Adrenal gland (tissue), 12 donors: ENCODE measurements around the gene ZSCAN25. TPM values are rescaled to one million over a fixed set of nuclear protein-coding genes. Genes with fewer than 3 reads are reported as not detected.

Experiments used
- DNase-seq, 7 donors: peaks; one replicate each; pipeline ENCODE4 v3.0.0-alpha.2; 2019 to 2020
- H3K27ac ChIP-seq, 5 donors: fragments of 200-600 bp; sonication (generic) in 4 of 5; 1 replicate in 3 of 5; 2 replicates in 2 of 5; pipeline versions ENCODE4 v1.5.1 to v1.8.0; 2016 to 2020; ENCODE audit warnings: mild to moderate bottlenecking in 1 of 5
- H3K27me3 ChIP-seq: fragments of 200-600 bp; 2 replicates; pipeline ENCODE4 v1.8.0; 2021
- H3K36me3 ChIP-seq, 2 donors: fragments of 200-600 bp; replicated peaks in 1 of 2; 1 replicate in 1 of 2; 2 replicates in 1 of 2; pipeline versions ENCODE4 v1.5.1 to v1.8.0; 2018 to 2022
- H3K4me1 ChIP-seq, 2 donors: fragments of 200-600 bp; replicated peaks in 1 of 2; 1 replicate in 1 of 2; 2 replicates in 1 of 2; pipeline versions ENCODE4 v1.5.1 to v1.8.0; 2018 to 2021
- H3K4me3 ChIP-seq, 4 donors: fragments of 200-600 bp; sonication (generic) in 3 of 4; one replicate each; pipeline ENCODE4 v1.5.1; 2016 to 2018
- H3K9me3 ChIP-seq, 3 donors: fragments of 200-600 bp; sonication (generic) in 1 of 3; replicated peaks in 1 of 3; 1 replicate in 2 of 3; 2 replicates in 1 of 3; pipeline versions ENCODE4 v1.5.1 to v1.8.0; 2016 to 2021
- POLR2A ChIP-seq, 2 donors: fragments of 450-650 bp; IDR thresholded peaks; one replicate each; pipeline ENCODE4 v1.6.1; 2017; ENCODE audit warnings: antibody characterized with exemption in 2 of 2, mild to moderate bottlenecking in 2 of 2, moderate library complexity in 1 of 2
- WGBS, 4 donors: extraction: QIAGEN DNeasy Blood & Tissue Kit in 2 of 4; methylation state at CpG; one replicate each; pipeline versions ENCODE4 v1.1.5 to v1.1.7; 2013 to 2017; 5-methylcytosine and 5-hydroxymethylcytosine counted together
- intact Hi-C, 2 donors: fragments of 100-400 bp; cut with DNase I; formaldehyde crosslinking; loops; one replicate each; pipeline versions ENCODE4 v1.14.1 to v1.15.0; 2022 to 2023
- polyA plus RNA-seq, 3 donors: library from polyadenylated mRNA; stranded (reverse); fragments of 200-250 nt in 2 of 3; fragments of 350-450 nt in 1 of 3; fragmentation: Illumina TruSeq in 1 of 3; extraction: RNeasy Lipid Tissue Mini Kit (QIAGEN cat#74804) in 1 of 3; gene quantifications; one replicate each; pipeline ENCODE4 v1.2.3, GENCODE V29; 2013 to 2014
- total RNA-seq, 9 donors: library from RNA; depleted of rRNA in 4 of 9; stranded (reverse); fragments of >200 nt in 4 of 9; fragments of 120-200 nt in 1 of 9; fragmentation: NEBNext Ultra II Directional in 1 of 9; extraction: Animal tissue kit (Norgen Biotek cat#: 25700) in 1 of 9; gene quantifications; one replicate each; pipeline versions ENCODE4 v1.1.0 to v1.2.4, GENCODE V29; 2013 to 2023
- TF ChIP-seq, protein P1 (sequence below), 6 experiments: fragments of 450-650 bp in 4 of 6; fragments of 200-600 bp in 2 of 6; sonication (generic) in 1 of 6; IDR thresholded peaks; 1 replicate in 5 of 6; 2 replicates in 1 of 6; pipeline versions ENCODE4 v1.5.1 to v1.8.0; 2016 to 2021; ENCODE audit warnings: antibody characterized with exemption in 6 of 6, mild to moderate bottlenecking in 2 of 6, moderate library complexity in 1 of 6
- donor health status: healthy with polysubstance abuse.
- donor health status: Bipolar disorder and iron deficiency.
- donor health status: DM: yes; HTN: yes; CAD: no.
- donor health status: DM: no; HTN: no; CAD: no.
- donor health status: DM: no; HTN: no; CAD: no.
- donor health status: DM: yes; HTN: yes; CAD: no.

Gene ZSCAN25
- total and polyA plus RNA-seq, 12 donors, result 5.4 to 18.4 (median 13.8) TPM

DNA sequence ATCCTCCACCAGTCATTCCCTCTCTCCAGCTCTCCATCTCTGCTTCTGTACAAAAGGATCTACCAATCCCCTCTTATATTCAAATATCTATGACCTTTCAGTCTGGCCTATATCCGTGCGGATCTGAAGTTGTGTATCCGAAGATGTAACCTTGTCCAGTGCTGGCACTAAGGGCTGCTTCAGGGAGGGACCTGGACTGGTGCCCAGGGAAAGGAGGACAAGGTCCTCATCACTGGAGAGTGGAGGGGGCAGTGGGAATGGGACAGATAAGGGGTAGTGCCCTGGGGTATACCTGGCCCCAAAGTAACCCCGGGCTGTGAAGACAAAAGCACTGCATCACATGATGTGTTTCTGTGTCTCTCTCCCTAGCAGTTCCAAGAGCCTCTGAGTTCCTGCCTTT is 16.9 kb upstream of the ZSCAN25 start:
- Histone ChIP-seq H3K4me1 (no peaks in the 10 kb centered on the region), H3K27ac (peak overlapping the region in 1 of 5 donors; percentile 0), H3K9me3 (no peaks in the 10 kb centered on the region), H3K4me3 (no peak overlapping the region), H3K27me3 (no peaks in the 10 kb centered on the region), H3K36me3 (no peaks in the 10 kb centered on the region)
- DNase-seq, result peak in 6 of 7 donors; percentile 42 to 74 (median 64)
- TF ChIP-seq, protein P1, sequence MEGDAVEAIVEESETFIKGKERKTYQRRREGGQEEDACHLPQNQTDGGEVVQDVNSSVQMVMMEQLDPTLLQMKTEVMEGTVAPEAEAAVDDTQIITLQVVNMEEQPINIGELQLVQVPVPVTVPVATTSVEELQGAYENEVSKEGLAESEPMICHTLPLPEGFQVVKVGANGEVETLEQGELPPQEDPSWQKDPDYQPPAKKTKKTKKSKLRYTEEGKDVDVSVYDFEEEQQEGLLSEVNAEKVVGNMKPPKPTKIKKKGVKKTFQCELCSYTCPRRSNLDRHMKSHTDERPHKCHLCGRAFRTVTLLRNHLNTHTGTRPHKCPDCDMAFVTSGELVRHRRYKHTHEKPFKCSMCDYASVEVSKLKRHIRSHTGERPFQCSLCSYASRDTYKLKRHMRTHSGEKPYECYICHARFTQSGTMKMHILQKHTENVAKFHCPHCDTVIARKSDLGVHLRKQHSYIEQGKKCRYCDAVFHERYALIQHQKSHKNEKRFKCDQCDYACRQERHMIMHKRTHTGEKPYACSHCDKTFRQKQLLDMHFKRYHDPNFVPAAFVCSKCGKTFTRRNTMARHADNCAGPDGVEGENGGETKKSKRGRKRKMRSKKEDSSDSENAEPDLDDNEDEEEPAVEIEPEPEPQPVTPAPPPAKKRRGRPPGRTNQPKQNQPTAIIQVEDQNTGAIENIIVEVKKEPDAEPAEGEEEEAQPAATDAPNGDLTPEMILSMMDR (IDR thresholded peaks at IDR 0.05), result no peak
- TF ChIP-seq POLR2A (IDR thresholded peaks at IDR 0.05), result no peak
- 26 to 40% (median 29%) methylated on average over 4 of the region's 4 CpGs for WGBS, 4 donors
- intact Hi-C loops, result no loop called here

DNA sequence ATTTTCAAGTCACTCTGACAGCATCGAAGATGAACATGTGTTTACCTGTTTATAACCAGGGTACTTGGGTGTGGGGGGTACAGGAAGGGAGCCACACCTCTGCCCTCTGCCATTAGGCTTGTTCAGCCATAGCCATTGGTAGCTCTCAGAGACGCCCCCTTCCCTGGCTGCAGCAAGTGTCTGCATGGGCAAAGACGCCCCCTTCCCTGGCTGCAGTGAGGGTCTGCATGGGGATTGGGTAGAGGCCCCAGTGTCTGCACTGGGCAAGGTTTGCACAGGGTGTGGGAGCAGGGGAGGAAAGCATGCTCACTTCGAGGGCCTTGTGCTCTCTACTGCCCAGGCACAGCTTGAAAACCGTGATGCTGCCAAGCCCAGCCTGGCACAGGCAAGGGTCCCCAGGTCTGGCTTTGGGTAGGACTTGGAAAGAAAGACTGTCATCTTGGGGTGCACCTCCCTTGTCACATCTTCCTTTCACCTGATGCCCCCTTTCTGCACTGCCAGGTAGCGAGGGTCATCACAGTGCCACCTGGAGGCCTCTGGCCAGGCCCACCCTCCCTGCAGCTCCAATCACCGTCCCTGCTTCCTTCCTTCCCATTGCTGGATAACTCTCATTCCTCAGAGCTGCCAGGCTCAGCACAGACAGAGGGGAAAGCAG is 15.0 kb upstream of the ZSCAN25 start:
- no peak for DNase-seq
- Histone ChIP-seq H3K27ac (no peak overlapping the region), H3K4me3 (no peak overlapping the region), H3K27me3 (no peaks in the 10 kb centered on the region), H3K9me3 (no peaks in the 10 kb centered on the region), H3K4me1 (no peaks in the 10 kb centered on the region), H3K36me3 (no peaks in the 10 kb centered on the region)
- intact Hi-C loops, result no loop called here
- TF ChIP-seq POLR2A (IDR thresholded peaks at IDR 0.05), result no peak
- TF ChIP-seq, protein P1 (IDR thresholded peaks at IDR 0.05), result no peak
- WGBS, 4 donors, result 80 to 88% (median 85%) methylated on average over 5 to 7 of the region's 7 CpGs

DNA sequence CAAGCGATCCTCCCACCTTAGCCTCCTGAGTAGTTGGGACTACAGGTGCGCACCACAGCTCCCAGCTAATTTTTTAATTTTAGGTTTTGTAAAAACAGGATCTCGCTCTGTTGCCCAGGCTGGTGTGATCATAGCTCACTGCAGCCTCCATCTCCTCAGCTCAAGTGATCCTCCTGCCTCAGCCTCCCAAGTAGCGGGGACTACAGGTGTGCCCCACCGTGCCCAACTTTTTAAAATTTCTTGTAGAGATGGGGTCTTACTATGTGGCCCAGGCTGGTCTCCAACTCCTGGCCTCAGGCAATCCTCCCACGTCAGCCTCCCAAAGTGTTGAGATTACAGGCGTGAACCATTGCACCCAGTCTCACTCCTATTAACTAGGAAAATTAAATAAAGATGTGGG is 11.2 kb upstream of the ZSCAN25 start:
- no peak overlapping the region for H3K4me3 ChIP-seq
- H3K27ac ChIP-seq, result no peak overlapping the region
- 89 to 99% (median 95%) methylated on average over 7 of the region's 7 CpGs for WGBS, 4 donors
- no peaks in the 10 kb centered on the region for H3K9me3 ChIP-seq
- DNase-seq, result no peak
- no peaks in the 10 kb centered on the region for H3K36me3 ChIP-seq
- intact Hi-C loops, result no loop called here
- TF ChIP-seq, protein P1 (IDR thresholded peaks at IDR 0.05), result no peak
- TF ChIP-seq POLR2A (IDR thresholded peaks at IDR 0.05), result no peak
- no peaks in the 10 kb centered on the region for H3K4me1 ChIP-seq
- H3K27me3 ChIP-seq, result no peaks in the 10 kb centered on the region

DNA sequence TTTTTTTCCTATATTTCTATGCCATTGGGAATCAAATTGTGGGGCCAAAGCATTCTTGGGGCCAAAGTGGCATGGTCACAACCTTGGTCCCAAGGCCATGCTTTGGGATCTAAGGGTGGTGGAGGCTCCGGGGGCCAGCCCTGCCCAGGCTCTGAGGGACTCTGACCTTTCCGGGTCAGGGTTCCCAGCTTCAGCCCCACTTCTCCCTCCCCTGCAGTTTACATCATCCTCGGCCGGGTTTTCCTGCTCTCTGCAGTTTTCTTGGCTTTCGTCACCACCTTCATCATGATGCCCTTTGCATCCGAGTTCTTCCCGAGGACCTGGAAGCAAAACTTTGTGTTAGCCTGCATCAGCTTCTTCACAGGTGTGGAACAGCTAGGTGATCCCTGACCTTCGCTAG is 10.2 kb upstream of the ZSCAN25 start:
- H3K9me3 ChIP-seq, result no peaks in the 10 kb centered on the region
- no peak for DNase-seq
- no peaks in the 10 kb centered on the region for H3K27me3 ChIP-seq
- H3K4me3 ChIP-seq, result no peak overlapping the region
- TF ChIP-seq POLR2A (IDR thresholded peaks at IDR 0.05), result no peak
- TF ChIP-seq, protein P1 (IDR thresholded peaks at IDR 0.05), result no peak
- H3K4me1 ChIP-seq, result no peaks in the 10 kb centered on the region
- WGBS, 4 donors, result 50 to 54% (median 52%) methylated on average over 8 of the region's 8 CpGs
- no peaks in the 10 kb centered on the region for H3K36me3 ChIP-seq
- intact Hi-C loops, result no loop called here
- no peak overlapping the region for H3K27ac ChIP-seq
